Activated naive CD8-positive, alpha-beta T cell treated with anti-CD3 and anti-CD28 coated beads for 36 hours (primary cell): ENCODE data around the gene PRTFDC1. TPM values are rescaled to one million over a fixed set of nuclear protein-coding genes. Genes with fewer than 3 reads are reported as not detected.

Experiments used
- DNase-seq: peaks from one replicate; pipeline ENCODE4 v3.0.0; 2021
- H3K27ac Mint-ChIP-seq: one replicate; pipeline ENCODE4 v1.8.0; 2022; ENCODE audit warnings: mild to moderate bottlenecking, moderate library complexity, mixed read lengths
- H3K27me3 Mint-ChIP-seq: one replicate; pipeline ENCODE4 v1.8.0; 2022; ENCODE audit warnings: mild to moderate bottlenecking, mixed read lengths
- H3K36me3 Mint-ChIP-seq: one replicate; pipeline ENCODE4 v1.8.0; 2021; ENCODE audit warnings: mild to moderate bottlenecking, mixed read lengths
- H3K4me1 Mint-ChIP-seq: one replicate; pipeline ENCODE4 v1.8.0; 2021; ENCODE audit warnings: mixed read lengths
- H3K4me3 Mint-ChIP-seq: one replicate; pipeline ENCODE4 v1.8.0; 2022; ENCODE audit warnings: mild to moderate bottlenecking, moderate library complexity, mixed read lengths
- H3K9me3 Mint-ChIP-seq: one replicate; pipeline ENCODE4 v1.8.0; 2022; ENCODE audit warnings: mixed read lengths
- total RNA-seq, 2 experiments: library from RNA; stranded (reverse); gene quantifications; one replicate each; pipeline ENCODE4 v1.2.3, GENCODE V29; 2021

The PRTFDC1 gene
- total RNA-seq, 2 experiments from 2014 or later: 2.8 to 3.6 TPM

DNA sequence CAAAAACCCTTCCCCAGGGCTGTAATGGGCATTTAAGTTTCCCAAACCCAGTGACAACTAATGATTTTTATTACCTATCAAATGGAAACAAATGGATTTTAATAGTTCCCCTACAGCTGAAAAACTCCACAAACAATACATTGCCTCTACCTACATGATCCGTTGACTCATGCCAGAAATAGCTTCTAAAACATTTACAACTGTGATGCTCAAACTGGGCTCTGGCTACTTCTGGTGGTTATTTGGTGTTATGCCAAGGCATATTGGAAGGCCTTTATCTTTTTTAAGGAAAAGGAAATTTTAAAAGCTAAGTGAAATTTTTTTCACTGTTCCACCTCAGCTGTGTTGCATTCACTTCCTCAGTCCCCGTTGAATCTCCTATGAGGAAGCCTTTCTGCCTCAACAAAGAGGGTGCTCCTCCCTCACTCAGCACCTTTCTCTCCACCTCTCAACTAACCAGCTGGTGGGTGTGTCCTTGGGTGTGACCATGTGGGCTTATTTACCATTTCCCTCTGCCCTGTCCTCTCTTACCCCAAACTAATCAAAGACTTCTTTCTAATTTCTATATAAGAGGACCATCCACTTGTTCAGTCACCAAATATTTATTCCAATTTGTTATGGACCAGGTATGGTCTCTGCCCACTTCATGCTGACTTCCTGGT, 82.9 kb downstream of the PRTFDC1 start:
- Mint-ChIP-seq H3K4me1 (peaks cover 27% of the 10 kb centered on the region), H3K36me3 (no peaks in the 10 kb centered on the region), H3K27ac (no peak overlapping the region), H3K4me3 (no peak overlapping the region), H3K27me3 (no peaks in the 10 kb centered on the region), H3K9me3 (no peaks in the 10 kb centered on the region)
- no peak for DNase-seq

DNA sequence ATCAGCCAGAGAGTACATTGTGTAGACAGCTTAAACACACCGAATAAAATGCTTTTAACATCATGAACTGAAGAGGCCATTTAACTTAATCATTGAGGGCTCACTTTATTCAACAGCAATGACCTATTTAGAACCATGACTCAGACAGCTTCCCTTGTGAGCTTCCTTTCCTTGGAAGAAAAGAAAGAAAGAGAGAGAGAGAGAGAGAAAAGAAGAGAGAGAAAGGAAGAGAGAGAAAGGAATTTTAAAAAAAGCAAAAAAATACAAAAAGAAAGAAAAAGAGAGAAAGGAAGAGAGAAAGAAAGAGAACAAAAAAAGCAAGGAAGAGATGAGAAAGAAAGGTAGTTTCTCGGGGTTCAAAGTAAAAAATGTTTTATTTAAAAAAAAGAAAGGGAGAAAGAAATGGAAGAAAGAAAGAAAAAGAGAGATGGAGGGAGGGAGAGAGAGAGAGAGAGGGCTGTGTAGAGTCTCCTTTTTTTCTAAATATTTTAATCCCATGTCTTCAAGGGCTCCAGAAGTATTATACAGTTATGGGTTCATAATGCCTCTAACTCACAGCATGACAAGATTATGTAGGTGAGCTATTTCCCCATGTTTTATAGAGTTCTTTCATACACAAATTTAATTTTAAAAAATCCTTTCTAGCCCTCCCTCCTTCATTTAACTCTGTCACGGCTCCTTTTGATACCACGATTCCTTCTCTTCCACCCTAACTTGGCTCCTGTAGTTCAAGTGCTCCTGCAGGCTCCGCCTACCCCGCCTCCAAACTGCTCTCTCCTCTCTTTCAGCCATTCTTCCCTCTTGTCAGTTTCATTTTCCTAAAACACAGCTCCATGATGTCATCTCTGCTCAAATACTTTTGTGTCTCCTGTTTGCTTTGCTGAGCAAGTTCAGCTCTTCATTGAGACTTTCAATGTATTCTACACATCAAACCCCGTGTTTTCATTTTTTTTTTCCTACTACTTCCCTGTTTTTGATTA, 85.5 kb downstream of the PRTFDC1 start:
- DNase-seq: no peak
- H3K27me3 Mint-ChIP-seq: no peaks in the 10 kb centered on the region
- peaks cover 4% of the 10 kb centered on the region for H3K9me3 Mint-ChIP-seq
- H3K4me3 Mint-ChIP-seq: no peak overlapping the region
- H3K4me1 Mint-ChIP-seq: peaks cover 31% of the 10 kb centered on the region
- peak overlapping the region; percentile 9 for H3K27ac Mint-ChIP-seq
- H3K36me3 Mint-ChIP-seq: no peaks in the 10 kb centered on the region

DNA sequence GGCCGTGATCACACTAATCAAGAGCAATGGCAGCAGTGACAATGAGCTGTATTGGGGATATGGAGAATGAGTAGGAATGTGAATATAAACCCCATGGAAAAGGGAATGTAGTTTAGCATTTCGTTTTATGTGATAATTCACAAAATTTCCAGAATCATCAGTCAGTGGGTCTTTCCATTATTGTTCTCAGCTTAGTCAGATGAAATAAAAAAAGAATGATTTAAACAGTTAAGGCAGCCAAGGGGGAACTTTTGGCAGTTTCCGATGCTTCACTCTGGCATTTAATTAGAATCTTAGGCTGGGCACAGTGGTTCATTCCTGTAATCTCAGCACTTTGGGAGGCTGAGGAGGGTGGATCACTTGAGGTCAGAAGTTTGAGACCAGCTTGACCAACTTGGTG, 86.6 kb downstream of the PRTFDC1 start:
- Mint-ChIP-seq H3K4me3 (no peak overlapping the region), H3K27ac (no peak overlapping the region), H3K4me1 (peaks cover 31% of the 10 kb centered on the region), H3K27me3 (no peaks in the 10 kb centered on the region), H3K36me3 (no peaks in the 10 kb centered on the region), H3K9me3 (peaks cover 4% of the 10 kb centered on the region)
- no peak for DNase-seq

- Mint-ChIP-seq H3K4me3 (no peak overlapping the region), H3K9me3 (peaks cover 4% of the 10 kb centered on the region), H3K36me3 (no peaks in the 10 kb centered on the region), H3K4me1 (peaks cover 29% of the 10 kb centered on the region), H3K27ac (no peak overlapping the region), H3K27me3 (no peaks in the 10 kb centered on the region)
- DNase-seq: no peak
Observed at GRCh38 chr10:24862589-24862988, 89.8 kb downstream of the PRTFDC1 start.

- DNase-seq: no peak
- no peak overlapping the region for H3K4me3 Mint-ChIP-seq
- H3K9me3 Mint-ChIP-seq: peaks cover 4% of the 10 kb centered on the region
- H3K4me1 Mint-ChIP-seq: no peaks in the 10 kb centered on the region
- H3K27ac Mint-ChIP-seq: no peak overlapping the region
- H3K27me3 Mint-ChIP-seq: no peaks in the 10 kb centered on the region
- no peaks in the 10 kb centered on the region for H3K36me3 Mint-ChIP-seq
Observed at GRCh38 chr10:24858288-24859270, 93.8 kb downstream of the PRTFDC1 start.

- Mint-ChIP-seq H3K27me3 (no peaks in the 10 kb centered on the region), H3K4me3 (no peak overlapping the region), H3K27ac (no peak overlapping the region), H3K4me1 (no peaks in the 10 kb centered on the region), H3K9me3 (no peaks in the 10 kb centered on the region), H3K36me3 (no peaks in the 10 kb centered on the region)
- no peak for DNase-seq
Observed at GRCh38 chr10:24857031-24857725, 95.2 kb downstream of the PRTFDC1 start.

GRCh38 chr10:24854256-24854655, 98.2 kb downstream of the PRTFDC1 start:
- H3K36me3 Mint-ChIP-seq: no peaks in the 10 kb centered on the region
- no peak overlapping the region for H3K4me3 Mint-ChIP-seq
- DNase-seq: no peak
- no peak overlapping the region for H3K27ac Mint-ChIP-seq
- no peaks in the 10 kb centered on the region for H3K9me3 Mint-ChIP-seq
- H3K4me1 Mint-ChIP-seq: no peaks in the 10 kb centered on the region
- no peaks in the 10 kb centered on the region for H3K27me3 Mint-ChIP-seq

GRCh38 chr10:24853661-24854060, 98.7 kb downstream of the PRTFDC1 start:
- no peaks in the 10 kb centered on the region for H3K4me1 Mint-ChIP-seq
- no peak overlapping the region for H3K27ac Mint-ChIP-seq
- no peaks in the 10 kb centered on the region for H3K9me3 Mint-ChIP-seq
- DNase-seq: no peak
- H3K36me3 Mint-ChIP-seq: no peaks in the 10 kb centered on the region
- no peaks in the 10 kb centered on the region for H3K27me3 Mint-ChIP-seq
- H3K4me3 Mint-ChIP-seq: no peak overlapping the region

GRCh38 chr10:24851629-24852028, 100.8 kb downstream of the PRTFDC1 start:
- no peak for DNase-seq
- no peaks in the 10 kb centered on the region for H3K9me3 Mint-ChIP-seq
- no peak overlapping the region for H3K4me3 Mint-ChIP-seq
- peaks cover 3% of the 10 kb centered on the region for H3K4me1 Mint-ChIP-seq
- H3K36me3 Mint-ChIP-seq: no peaks in the 10 kb centered on the region
- no peaks in the 10 kb centered on the region for H3K27me3 Mint-ChIP-seq
- no peak overlapping the region for H3K27ac Mint-ChIP-seq

- H3K4me1 Mint-ChIP-seq: peaks cover 3% of the 10 kb centered on the region
- no peak overlapping the region for H3K4me3 Mint-ChIP-seq
- no peak overlapping the region for H3K27ac Mint-ChIP-seq
- no peak for DNase-seq
- no peaks in the 10 kb centered on the region for H3K27me3 Mint-ChIP-seq
- H3K9me3 Mint-ChIP-seq: no peaks in the 10 kb centered on the region
- H3K36me3 Mint-ChIP-seq: no peaks in the 10 kb centered on the region
Observed at GRCh38 chr10:24850727-24851296, 101.6 kb downstream of the PRTFDC1 start.

GRCh38 chr10:24849501-24850299, 102.7 kb downstream of the PRTFDC1 start:
- no peak overlapping the region for H3K27ac Mint-ChIP-seq
- no peak for DNase-seq
- peaks cover 3% of the 10 kb centered on the region for H3K4me1 Mint-ChIP-seq
- no peaks in the 10 kb centered on the region for H3K36me3 Mint-ChIP-seq
- no peaks in the 10 kb centered on the region for H3K9me3 Mint-ChIP-seq
- H3K4me3 Mint-ChIP-seq: no peak overlapping the region
- H3K27me3 Mint-ChIP-seq: no peaks in the 10 kb centered on the region

- no peaks in the 10 kb centered on the region for H3K36me3 Mint-ChIP-seq
- no peak overlapping the region for H3K4me3 Mint-ChIP-seq
- no peak overlapping the region for H3K27ac Mint-ChIP-seq
- H3K9me3 Mint-ChIP-seq: no peaks in the 10 kb centered on the region
- peaks cover 3% of the 10 kb centered on the region for H3K4me1 Mint-ChIP-seq
- no peaks in the 10 kb centered on the region for H3K27me3 Mint-ChIP-seq
- DNase-seq: no peak
Observed at GRCh38 chr10:24849051-24849450, 103.4 kb downstream of the PRTFDC1 start.

- DNase-seq: no peak
- Mint-ChIP-seq H3K4me1 (peaks cover 3% of the 10 kb centered on the region), H3K27me3 (no peaks in the 10 kb centered on the region), H3K36me3 (no peaks in the 10 kb centered on the region), H3K4me3 (no peak overlapping the region), H3K27ac (no peak overlapping the region), H3K9me3 (no peaks in the 10 kb centered on the region)
Observed at GRCh38 chr10:24848195-24848594, 104.2 kb downstream of the PRTFDC1 start.
